ENCODE measurements around the gene C1orf226. TPM values are rescaled to one million over a fixed set of nuclear protein-coding genes. Genes with fewer than 3 reads are reported as not detected.

C1orf226 gene
- total and polyA plus RNA-seq, 2 experiments from 2014 or later: 5.1 to 10.0 TPM

- TF ChIP-seq, protein P1, sequence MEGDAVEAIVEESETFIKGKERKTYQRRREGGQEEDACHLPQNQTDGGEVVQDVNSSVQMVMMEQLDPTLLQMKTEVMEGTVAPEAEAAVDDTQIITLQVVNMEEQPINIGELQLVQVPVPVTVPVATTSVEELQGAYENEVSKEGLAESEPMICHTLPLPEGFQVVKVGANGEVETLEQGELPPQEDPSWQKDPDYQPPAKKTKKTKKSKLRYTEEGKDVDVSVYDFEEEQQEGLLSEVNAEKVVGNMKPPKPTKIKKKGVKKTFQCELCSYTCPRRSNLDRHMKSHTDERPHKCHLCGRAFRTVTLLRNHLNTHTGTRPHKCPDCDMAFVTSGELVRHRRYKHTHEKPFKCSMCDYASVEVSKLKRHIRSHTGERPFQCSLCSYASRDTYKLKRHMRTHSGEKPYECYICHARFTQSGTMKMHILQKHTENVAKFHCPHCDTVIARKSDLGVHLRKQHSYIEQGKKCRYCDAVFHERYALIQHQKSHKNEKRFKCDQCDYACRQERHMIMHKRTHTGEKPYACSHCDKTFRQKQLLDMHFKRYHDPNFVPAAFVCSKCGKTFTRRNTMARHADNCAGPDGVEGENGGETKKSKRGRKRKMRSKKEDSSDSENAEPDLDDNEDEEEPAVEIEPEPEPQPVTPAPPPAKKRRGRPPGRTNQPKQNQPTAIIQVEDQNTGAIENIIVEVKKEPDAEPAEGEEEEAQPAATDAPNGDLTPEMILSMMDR (IDR thresholded peaks at IDR 0.05; ENCODE audit: low read depth, low read length): no peak
- H3K4me1 ChIP-seq (ENCODE audit: low read depth): peaks cover 13% of the 10 kb centered on the region
- H3K9me3 ChIP-seq (ENCODE audit: low read depth): no peaks in the 10 kb centered on the region
- H3K27me3 ChIP-seq: no peaks in the 10 kb centered on the region
- no peak overlapping the region for H3K27ac ChIP-seq
- no peak overlapping the region for H3K4me3 ChIP-seq
- no peak for DNase-seq (ENCODE audit: low read depth in 1 of 2, low spot score in 1 of 2)
- H3K36me3 ChIP-seq: peaks cover 9% of the 10 kb centered on the region
These were observed 11.4 kb upstream of the C1orf226 start for GRCh38 chr1:162370161-162370560.

DNA sequence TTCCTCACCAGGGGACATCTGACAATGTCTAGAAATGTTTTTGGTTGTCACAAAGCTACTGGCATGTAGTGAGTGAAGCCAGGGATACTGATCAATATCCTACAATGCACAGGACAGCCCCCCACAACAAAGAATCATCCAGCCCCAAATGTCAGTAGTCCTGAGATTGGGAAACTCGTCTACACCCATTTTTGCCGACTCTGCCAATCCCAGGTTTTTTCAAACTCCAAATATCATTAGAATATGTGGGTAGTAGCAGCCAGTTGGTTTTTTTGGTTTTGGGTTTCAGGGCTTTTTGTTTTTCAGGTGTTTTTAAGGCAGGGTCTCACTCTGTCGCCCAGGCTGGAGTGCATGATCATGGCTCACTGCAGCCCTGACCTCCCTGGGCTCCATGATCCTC is 10.8 kb upstream of the C1orf226 start:
- no peak for DNase-seq (ENCODE audit: low read depth in 1 of 2, low spot score in 1 of 2)

DNA sequence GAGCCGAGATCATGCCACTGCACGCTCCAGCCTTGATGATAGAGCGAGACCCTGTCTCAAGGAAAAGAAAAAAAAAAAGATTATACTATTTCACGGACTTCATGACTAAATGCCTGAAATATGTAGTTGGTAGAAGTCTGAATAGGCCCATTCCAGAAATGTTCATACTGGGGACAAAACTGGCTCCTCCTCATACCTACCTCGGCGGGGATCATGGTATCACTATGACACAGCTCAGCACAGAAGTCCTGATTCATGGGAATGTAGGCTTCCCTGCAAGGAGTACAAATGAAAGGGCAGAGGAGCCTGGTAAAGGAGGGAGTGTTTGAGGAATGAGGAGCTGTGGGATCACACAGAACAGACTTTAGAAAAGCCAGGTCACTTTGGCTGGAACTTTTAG is 9.9 kb upstream of the C1orf226 start:
- TF ChIP-seq, protein P1 (IDR thresholded peaks at IDR 0.05; ENCODE audit: low read depth, low read length): no peak
- Histone ChIP-seq H3K36me3 (peaks cover 5% of the 10 kb centered on the region), H3K4me1 (ENCODE audit: low read depth) (peaks cover 13% of the 10 kb centered on the region), H3K9me3 (ENCODE audit: low read depth) (no peaks in the 10 kb centered on the region), H3K4me3 (no peak overlapping the region), H3K27me3 (no peaks in the 10 kb centered on the region), H3K27ac (no peak overlapping the region)
- DNase-seq (ENCODE audit: low read depth in 1 of 2, low spot score in 1 of 2): no peak

More for the DNA sequence above, 10.8 kb upstream of the C1orf226 start:
- TF ChIP-seq, protein P1 (IDR thresholded peaks at IDR 0.05; ENCODE audit: low read depth, low read length): no peak
- Histone ChIP-seq H3K27me3 (no peaks in the 10 kb centered on the region), H3K36me3 (peaks cover 5% of the 10 kb centered on the region), H3K27ac (no peak overlapping the region), H3K4me3 (no peak overlapping the region), H3K4me1 (ENCODE audit: low read depth) (peaks cover 13% of the 10 kb centered on the region), H3K9me3 (ENCODE audit: low read depth) (no peaks in the 10 kb centered on the region)

GRCh38 chr1:162372159-162373071 is 9.1 kb upstream of the C1orf226 start:
- TF ChIP-seq, protein P1 (IDR thresholded peaks at IDR 0.05; ENCODE audit: low read depth, low read length): no peak
- Histone ChIP-seq H3K4me3 (no peak overlapping the region), H3K36me3 (peaks cover under 1% of the 10 kb centered on the region), H3K4me1 (ENCODE audit: low read depth) (peaks cover 14% of the 10 kb centered on the region), H3K27me3 (no peaks in the 10 kb centered on the region), H3K9me3 (ENCODE audit: low read depth) (no peaks in the 10 kb centered on the region), H3K27ac (no peak overlapping the region)
- DNase-seq (ENCODE audit: low read depth in 1 of 2, low spot score in 1 of 2): no peak

DNA sequence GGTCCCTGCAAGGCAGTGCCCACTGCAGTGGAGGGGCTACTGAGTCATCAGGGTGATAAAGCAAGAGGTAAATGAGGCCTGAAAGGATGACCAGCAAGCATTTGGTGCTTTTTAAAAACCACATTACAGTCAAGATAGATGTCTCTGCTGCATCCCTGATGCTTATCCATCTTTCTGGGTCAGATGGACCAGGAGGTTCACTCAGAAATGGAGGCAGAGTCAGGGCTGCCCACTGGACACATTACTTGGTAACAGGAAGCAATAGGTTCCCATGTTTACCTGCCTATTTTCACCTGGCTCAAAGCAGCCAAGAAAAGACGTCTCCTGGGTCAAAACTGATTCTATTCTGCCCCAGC is 8.5 kb upstream of the C1orf226 start:
- DNase-seq (ENCODE audit: low read depth in 1 of 2, low spot score in 1 of 2): no peak
- Histone ChIP-seq H3K4me3 (no peak overlapping the region), H3K9me3 (ENCODE audit: low read depth) (no peaks in the 10 kb centered on the region), H3K4me1 (ENCODE audit: low read depth) (peaks cover 16% of the 10 kb centered on the region), H3K36me3 (no peaks in the 10 kb centered on the region), H3K27ac (no peak overlapping the region), H3K27me3 (no peaks in the 10 kb centered on the region)
- TF ChIP-seq, protein P1 (IDR thresholded peaks at IDR 0.05; ENCODE audit: low read depth, low read length): no peak
